H1 (cell line): ENCODE measurements around the gene RALGAPA1. TPM values are rescaled to one million over a fixed set of nuclear protein-coding genes. Genes with fewer than 3 reads are reported as not detected.

Experiments
- CBX8 ChIP-seq: fragments of 300-800, 300-1000 bp; sonication (generic); IDR thresholded peaks from 2 replicates; pipeline ENCODE4 v1.7.1; 2016; ENCODE audit warnings: low read depth, low read length, borderline replicate concordance
- SIX5 ChIP-seq: IDR thresholded peaks from 2 replicates; pipeline ENCODE4 v1.6.1; 2011; ENCODE audit warnings: mild to moderate bottlenecking, low read depth, low read length
- polyA plus RNA-seq, 7 experiments: library from polyadenylated mRNA; depleted of rRNA in 3 of 7; stranded (reverse) in 5 of 7; unstranded in 2 of 7; fragments of >200 nt in 5 of 7; fragments of 200-250 nt in 2 of 7; gene quantifications; 1 replicate in 5 of 7; 2 replicates in 1 of 7; 4 replicates in 1 of 7; pipeline versions ENCODE4 v1.2.1 to v1.2.3, GENCODE V29; 2011 to 2013; ENCODE audit warnings: missing spikeins in 2 of 7, mixed read lengths in 2 of 7
- total RNA-seq: library from RNA; stranded (reverse); fragmentation: NEBNext Ultra II Directional; extraction: Animal tissue kit (Norgen Biotek cat#: 25700); gene quantifications from 2 replicates; pipeline ENCODE4 v1.2.1, GENCODE V29; 2021

RALGAPA1 gene
- total and polyA plus RNA-seq, 2 of the 8 experiments (the other 6 are each of a cell fraction or from before 2014, with no cell fraction given) = 4.2 to 26.7 TPM

DNA sequence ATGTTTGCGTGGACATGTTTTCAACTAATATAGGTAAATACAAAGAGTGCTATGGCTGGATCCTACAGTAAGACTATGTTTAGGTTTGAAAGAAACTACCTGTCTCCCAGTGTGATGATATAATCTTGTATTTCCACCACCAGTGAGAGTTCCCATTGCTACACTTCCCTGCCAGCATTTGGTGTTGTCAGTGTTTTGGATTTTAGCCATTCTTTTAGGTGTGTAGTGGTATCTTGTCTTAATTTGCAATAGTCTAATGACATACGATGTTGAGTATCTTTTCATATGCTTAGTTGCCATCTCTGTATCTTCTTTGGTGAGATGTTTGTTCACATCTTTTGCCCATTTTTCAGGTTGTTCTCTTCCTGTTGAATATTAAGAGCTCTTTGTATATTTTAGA lies 103.5 kb downstream of the RALGAPA1 start (continued):
- TF ChIP-seq CBX8 (no peak), SIX5 (no peak)
- TF ChIP-seq, all 59 proteins: peak for 0
